Activated CD8-positive, alpha-beta memory T cell treated with anti-CD3 and anti-CD28 coated beads, Interleukin-2, amount 50 U/mL, for 48 hours (primary cell): ENCODE results near the gene KCTD7.
"Not testable (repeated sequence)": the region's sequence is repeated elsewhere in the genome, so short reads cannot be mapped to it uniquely, and the experiment has no call there.

Experiments used
- DNase-seq: peaks from one replicate; pipeline ENCODE4 v3.0.0-alpha.2; 2020

The KCTD7 gene

DNA sequence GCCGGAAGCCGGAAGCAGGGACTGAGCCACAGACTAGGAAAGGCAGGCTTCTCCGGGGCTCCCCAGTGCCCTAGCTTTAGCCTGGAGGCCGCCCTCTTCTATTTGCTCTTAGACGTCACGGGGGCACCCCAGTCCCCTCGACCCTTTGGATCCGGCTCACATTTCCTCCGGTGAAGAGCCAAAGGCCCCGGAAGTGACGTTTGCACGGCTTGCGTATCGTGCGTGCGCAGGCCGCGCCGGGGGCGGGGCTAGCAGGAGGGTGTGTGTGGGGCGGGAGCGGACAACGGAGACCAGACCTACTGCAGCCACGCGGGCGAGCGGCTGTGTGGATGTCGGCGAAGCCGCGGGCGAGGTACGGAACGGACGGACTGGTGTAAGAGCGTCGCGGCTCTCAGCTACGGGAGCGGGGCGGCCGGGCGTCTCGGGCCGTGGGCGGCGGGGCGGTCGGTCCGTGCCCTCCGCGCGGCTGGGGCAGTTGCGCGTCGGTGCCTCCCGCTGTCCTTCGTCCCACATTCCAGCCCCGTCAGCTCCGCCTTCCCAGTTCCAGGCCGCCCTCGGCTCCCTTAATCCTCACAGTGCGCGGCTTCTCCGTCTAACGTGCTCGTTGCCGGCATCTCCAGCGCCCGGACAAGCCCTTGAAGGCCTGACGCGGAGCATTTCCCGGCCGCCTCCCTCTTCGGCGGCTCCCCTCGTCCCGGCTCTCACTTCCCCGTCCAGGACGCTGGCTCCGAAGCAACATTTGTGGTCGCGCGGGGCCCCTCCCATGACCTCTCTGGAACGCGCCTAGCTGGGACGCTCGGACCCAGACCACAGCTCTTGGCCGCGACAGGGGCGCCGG, 25.8 kb downstream of the KCTD7 start:
- DNase-seq, result peak; percentile 99

DNA sequence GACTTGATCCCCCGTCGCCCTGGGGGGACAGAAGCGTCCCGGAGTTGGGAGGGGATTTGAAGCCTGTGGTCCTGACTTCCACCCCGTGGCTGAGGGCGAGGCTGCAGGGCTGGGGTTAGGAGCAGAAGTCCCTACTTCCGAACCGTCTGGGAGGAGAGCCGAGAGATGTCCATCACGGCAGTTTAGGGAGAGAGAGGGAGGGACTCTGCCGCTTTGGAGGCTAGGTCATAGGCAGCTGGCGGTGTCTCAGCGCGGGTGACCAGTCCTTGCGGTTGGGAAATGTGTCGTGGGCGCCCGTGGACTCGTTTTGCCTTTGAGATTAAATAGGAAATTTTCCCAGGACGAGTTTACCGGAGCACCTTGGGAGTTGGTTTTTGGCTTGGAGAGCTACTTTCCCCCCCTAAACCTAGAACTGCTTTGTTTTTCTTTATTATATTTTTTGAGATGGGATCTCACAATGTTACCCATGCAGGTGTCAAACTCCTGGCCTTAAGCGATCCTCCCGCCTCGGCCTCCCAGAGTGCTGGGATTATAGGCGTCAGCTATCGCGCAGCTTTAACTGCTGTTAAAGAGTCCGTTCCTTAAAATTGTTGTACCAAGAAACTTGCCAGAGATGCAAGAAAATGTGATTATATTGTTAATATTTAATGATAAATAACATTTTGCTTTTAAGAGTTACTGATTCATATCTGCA, 26.6 kb downstream of the KCTD7 start:
- peak; percentile 61 for DNase-seq

DNA sequence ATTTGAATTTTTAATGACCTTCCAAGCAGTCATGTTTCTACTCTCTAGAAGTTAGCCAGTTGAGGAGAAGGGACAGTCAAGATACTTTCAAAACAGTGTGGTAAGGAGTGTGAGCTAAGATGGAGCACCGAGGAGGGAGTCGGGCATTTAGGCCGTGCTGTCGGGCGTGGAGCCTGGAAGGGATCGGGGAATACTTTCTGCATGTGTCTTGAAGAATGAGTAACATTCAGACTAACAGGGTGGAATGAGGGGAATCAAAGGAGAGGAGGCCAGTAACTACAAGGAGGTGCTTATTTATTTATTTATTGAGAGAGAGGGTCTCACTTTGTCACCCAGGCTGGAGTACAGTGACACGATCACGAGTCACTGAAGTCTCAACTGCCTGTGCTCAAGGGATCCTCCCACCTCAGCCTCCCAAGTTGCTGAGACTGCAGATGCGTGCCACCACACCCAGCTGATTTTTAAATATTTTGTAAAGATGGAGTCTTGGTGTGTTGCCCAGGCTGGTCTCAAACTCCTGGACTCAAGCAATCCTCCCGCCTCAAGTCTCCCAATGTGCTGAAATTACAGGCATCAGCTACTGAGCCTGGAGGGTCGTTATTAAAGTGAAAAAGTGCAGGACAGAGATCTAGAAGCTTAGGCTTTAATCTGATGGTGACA, 27.3 kb downstream of the KCTD7 start:
- DNase-seq, result not testable (repeated sequence)

DNA sequence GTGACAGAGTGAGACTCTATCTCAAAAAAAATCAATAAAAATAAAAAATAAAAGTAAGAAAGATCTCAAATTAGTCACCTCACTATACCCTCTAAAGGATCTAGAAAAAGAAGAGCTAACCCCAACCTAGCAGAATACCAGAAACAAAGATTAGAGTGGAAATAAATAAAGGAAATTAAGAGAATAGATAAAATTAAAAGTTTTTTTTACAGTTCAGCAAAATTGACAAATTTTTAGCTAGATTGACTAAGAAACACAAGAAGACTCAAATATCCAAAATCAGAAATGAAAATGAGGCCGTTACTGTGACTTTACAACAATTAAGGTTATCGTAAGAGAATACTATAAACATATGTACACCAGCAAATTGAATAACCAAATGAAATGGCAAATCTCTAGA, 29.1 kb downstream of the KCTD7 start:
- no peak for DNase-seq

DNA sequence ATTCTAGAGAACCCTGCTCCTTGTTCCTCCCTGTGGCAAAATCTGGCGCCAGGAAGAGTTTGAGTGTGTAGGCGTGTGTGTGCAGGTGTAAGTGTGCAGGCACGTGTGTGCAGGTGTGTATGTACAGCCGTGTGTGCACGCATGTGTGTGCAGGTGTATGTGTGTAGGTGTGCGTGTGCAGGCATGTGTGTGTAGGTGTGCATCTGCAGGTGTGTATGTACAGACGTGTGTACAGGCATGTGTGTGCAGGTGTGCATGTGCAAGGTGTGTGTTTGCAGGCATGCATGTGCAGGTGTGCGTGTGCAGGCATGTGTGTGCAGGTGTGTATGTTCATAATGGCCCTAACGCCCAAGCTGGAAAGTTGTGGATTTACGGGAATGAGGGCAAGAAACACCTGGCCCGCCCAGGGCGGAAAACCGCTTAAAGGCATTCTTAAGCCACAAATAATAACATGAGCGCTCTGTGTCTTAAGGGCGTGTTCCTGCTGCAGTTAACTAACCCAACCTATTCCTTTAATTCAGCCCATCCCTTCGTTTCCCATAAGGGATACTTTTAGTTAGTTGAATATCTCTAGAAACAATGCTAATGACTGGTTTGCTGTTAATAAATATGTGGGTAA, 34.1 kb downstream of the KCTD7 start:
- no peak for DNase-seq

DNA sequence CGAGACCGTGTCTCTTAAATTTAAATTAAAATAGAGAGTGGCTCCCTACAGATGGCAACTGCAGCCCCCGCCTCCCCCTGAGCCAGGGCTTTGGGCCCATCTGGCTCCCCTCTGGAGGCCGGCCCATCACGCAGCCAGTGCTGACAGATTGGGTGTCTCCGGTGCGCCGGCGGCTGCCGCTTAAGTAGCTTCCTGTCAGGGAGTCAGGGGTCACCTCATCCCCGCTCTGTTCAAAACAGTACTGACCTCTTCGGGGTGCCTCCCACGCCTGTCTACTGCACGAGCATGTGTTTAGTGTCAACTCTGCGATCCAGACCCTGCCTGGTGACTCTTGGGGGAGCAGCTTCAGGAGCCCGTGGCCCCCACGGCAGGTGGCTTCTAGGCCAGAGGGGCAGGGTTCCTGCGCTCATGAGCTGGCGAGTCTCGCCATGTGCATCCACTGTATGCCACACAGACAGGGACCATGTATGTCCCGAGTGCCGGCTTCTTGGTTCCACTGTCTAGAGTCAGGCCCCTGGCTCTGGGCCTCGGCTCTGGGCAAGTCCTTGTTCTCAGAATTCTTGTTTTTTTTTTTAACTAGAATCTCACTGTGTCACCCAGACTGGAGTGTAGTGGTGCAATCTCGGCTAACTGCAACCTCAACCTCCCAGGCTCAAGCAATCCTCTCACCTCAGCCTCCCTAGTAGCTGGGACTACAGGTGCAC, 36.1 kb downstream of the KCTD7 start:
- no peak for DNase-seq

DNA sequence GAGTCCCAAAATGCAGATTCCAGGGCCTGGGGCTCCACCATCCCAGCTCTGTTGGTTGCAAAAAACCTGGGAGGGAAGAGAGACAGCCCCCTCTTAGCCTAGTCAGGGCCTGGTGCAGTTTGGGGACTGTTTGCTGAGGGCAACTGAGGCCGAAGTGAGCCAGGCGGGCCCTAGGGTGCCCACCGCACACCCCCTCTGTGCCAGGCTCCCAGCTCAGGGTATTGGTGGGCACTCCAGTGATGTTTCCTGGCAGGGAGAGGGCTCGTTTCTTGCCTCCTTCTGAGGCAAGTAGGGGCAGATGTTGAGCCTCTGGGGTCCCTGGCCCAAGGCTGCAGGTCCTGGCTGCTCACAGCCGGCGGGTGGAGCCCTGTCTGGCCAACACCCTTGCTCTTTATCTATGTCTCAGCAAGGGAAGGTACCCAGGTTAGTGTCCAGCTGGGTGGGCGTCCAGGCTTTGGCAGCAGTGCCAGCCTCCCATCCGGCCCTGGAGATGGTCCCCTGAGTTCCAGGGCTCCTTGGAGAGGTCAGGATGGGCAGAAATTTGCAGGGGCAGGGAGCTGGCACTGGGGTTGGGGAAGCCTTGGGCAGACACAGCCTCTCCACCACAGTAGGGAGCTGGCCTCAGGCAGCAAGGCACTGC, 37.8 kb downstream of the KCTD7 start:
- no peak for DNase-seq

DNA sequence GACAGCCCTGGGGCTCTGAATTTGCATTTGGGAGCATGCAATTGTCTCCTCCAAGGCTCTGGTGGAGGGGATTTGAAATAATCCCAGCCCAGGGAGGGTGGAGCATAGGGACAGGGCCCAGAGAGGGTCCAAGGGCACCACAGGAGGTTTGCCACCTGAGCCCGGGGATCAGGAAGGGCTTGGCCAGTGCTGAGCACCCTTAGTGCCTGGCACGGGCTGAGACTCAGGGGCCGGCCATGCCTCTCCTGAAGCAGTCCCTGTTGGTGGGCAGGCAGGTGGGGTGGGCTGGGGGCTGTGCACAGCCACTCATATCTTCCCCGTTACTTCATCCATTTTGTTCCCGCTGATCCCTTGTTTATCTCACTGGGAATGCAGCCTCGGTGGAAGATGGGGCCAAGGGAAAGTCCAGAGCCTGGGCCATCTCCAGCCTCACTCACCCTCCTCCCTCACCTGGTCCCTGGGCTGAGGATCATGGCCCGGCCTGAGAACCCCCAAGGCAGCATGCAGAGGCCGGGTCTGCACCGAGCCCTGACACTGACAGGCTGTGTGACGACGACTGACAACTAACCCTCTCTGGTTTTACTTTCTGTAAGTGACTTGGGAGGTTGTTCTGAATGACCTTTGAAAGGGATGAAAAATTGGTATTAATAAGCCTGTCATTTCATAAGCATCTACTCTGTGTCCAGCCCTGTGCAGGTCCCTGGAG, 38.5 kb downstream of the KCTD7 start:
- no peak for DNase-seq

DNA sequence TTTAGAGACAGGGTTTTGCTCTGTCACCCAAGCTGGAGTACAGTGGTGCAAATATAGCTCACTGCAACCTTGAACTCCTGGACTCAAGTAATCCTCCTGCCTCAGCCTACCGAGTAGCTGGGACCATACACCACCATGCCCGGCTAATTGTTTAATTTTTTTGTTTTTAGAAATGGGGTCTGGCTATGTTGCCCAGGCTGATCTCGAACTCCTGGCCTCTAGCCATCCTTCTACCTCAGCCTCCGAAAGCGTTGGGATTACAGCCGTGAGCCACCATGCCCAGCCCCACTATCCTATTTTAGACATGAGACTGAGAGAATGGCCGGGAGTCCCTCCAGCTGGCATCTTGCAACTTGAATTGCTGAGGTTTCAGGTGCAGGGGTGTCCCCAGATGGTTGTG, 39.4 kb downstream of the KCTD7 start:
- no peak for DNase-seq

DNA sequence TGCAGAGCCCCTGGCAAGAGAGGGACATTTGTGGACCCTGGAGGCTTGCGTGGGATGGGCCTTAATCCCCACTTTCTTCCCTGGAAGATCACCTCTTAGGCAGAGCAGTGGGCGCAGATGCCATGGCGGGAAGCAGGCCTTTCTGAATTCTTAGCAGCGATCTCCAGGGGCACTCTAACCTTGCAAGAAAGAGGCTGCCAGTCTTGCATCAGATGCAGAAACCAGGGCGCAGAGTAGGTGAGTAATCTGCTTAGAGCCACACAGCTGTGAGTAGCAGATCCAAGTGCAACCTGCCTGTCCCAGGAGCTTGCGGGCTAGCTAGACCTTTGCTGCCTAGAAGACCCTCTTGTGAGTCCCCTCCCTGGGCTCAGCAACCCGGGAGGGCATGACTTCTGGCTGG, 40.0 kb downstream of the KCTD7 start:
- DNase-seq, result no peak

DNA sequence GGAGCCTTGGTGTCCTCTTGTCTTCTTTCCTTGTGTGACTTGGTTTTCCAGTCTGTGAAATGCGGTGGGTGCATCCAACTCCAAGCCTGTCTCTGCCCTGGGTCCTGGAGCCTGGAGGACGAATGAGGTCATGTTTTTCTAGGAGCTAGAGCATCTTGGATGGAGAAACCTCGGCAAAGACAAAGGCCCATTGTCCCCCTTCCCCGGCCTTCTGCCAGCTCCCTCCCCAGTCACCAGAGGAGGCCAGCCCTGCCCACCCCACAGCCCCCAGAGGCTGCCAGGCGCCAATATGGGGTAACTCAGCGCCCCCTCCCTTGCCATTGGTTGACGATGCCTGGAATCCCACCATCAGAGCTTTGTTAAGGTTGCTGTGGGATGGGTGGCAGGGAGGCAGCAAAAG, 40.4 kb downstream of the KCTD7 start:
- DNase-seq, result no peak

DNA sequence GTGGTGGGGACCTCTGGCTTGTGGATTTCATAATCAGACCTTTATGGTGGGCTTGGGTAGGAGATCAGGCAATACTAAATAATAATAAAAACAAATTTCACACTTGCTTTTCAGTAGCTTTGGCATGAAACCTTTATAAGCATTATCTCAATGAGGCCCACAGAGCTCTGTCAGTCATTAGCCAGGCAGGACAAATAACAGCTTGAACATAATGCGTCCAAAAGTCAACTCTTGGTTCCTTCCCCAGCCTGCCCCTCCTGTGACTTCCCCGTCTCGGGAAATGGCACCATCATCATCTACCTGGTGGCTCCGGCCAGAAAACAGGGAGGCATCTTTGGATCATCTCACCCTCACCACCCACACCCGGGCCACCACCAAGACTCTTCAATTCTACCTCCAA, 40.8 kb downstream of the KCTD7 start:
- DNase-seq, result no peak

DNA sequence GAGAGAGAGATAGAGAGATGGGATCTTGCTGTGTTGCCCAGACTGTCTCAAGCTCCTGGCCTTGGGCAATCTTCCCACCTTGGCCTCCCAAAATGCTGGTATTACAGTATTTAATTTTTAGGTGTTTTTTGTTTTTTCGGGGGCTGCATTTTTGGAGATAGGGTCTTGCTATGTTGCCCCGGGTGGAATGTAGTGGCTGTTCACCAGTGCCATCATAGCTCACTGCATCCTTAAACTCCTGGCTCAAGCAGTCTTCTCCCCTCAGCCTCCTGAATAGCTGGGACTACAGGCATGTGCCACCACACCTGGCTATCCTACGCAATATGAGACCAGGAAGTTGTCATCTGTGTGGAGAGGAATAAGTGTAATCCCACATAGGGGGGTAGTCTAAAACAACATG, 42.4 kb downstream of the KCTD7 start:
- DNase-seq, result no peak

DNA sequence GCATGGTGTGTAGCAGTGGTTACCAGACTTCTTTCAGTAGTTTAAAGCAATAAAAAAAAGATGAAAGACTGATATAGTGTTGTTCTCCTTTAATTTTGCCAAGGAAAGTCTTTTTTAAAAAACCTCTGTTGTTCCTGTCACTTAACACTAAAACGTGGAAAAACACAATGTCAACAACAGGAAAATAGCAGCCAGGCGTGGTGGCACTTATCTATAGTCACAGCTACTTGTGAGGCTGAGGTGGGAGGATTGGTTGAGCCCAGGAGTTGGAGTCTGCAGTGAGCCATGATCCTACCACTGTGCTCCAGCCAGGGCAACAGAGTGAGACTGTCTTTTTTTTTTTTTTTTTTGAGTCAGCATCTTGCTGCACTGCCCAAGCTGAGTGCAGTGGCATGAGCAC, 42.8 kb downstream of the KCTD7 start:
- DNase-seq, result not testable (repeated sequence)

DNA sequence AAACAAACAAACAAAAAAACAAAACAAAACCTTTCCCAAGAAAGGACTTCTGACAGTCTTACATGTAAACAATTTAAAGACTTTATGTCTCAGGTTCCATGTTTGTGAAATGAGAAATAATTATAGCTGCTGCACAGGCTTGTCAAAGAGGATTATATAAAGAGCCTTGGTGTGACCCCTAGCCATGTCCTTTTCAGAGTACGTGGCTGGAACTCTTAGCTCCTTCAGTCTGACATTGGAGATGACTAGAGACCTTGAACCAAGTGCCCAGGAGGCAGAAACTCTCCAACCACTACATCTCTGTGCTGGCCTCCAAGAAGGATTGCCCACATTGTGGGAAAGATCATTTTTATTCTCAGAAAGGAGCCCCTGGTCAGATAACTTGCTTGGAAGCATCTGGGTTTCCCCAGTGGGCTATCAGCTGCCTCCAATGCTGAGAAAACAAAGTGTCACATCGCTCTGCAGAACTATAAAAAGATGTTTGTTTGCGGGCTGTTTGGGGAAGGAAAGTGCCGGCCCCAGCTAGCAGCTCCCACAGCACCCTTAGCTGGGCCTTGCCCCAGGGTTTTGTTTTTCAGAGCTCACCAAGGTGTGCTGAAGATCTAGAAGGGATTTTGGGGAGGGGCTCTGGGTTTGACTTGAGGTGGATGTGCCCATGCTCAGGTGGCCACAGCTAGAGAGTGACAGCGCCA, 43.9 kb downstream of the KCTD7 start:
- DNase-seq, result not testable (repeated sequence)

DNA sequence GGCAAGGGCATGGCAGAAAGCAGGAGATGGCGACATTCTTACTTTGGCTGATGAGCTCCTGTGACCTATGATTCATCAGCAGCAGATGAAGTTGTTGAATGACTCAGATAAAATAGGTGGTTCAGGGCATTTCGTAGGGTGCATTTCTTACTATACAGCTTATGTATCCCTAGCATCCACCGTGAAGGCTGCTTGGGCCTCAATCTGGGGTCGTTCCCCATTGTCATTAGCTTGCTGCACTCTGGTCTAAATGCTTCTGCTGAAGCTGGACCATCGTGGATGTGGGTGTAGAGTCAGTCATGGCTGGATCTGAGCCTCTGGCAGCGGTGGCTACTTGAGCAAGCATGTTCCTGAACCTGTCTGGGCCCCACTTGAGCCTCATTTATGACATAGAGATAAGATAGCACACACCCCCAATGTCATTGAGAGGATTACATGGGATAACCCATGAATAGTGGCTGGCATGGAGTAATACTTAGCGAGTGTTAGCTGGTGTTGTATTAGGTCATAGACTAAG, 44.5 kb downstream of the KCTD7 start:
- DNase-seq, result not testable (repeated sequence)

DNA sequence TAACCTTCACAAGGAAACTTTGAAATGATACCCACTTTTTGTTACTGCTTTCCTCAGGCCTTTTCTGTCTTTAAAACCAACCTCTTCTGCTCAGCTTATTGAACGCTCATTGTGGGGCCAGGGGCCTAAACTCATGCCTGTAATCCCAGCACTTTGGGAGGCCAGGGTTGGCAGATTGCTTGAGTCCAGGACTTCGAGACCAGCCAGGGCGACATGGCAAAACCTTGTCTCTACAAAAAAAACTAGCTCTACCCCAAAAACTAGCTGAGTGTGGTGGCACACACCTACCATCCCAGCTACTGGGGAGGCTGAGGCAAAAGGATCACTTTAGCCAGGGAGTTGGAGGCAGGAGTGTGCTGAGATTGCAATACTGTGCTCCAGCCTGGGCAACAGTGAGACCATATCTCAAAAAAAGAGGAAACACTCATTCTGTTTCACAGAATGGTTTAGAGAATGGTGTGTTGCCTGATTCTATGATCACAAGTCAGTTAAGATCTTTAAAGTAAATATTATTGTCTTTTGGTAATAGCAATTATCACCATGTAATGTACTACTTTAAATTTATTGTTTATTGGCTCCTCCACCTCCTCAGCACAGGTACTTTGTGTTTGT, 51.1 kb downstream of the KCTD7 start:
- peak; percentile 32 for DNase-seq

DNA sequence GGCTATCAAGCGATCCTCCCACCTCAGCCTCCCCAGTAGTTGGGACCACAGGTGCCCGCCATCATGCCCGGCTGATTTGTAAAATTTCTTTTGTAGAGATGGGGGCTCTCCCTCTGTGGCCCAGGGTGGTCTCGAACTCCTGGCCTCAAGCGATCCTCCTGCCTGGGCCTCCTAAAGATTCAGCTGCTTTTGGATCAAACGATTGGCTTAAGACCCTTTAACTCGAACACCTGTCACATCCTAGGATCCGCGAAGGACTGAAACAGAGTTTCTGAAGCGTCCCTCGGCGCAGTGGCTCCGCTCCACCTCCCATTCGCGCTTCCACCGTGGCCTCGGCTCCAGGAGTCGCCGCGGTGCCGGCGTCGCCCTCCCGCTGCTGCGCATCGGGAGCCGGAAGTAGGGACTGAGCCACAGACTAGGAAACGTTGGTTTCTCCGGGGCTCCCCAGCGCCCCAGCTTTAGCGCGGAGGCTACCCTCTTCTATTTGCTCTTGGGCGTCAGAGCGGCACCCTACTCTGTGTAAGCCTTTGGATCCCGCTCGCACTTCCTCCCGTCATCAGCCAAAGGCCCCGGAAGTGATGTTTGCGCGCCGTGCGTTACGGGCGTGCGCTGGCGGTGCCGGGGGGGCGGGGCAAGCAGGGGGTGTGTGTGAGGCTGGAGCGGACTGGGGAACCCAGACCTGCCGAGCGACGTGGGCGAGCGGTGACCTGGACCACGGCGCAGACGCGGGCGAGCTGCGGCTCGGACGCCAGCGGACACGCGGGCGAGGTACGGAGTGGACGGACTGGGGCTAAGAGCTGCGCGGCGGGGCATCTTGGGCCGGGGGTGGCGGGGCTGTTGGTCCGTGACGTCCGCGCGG, 53.0 kb downstream of the KCTD7 start:
- DNase-seq, result peak; percentile 99
